GM19395 (cell line): ENCODE measurements around the gene KRT13.
"Not testable (repeated sequence)": the region's sequence is repeated elsewhere in the genome, so short reads cannot be mapped to it uniquely, and the experiment has no call there.

Source experiments
- ATAC-seq: cut with Tn5 transposase; IDR thresholded peaks from one replicate; pipeline ENCODE4 v1.9.1; 2021; ENCODE audit warnings: mild to moderate bottlenecking, moderate library complexity; ENCODE audit not compliant: unreplicated experiment

Gene KRT13

DNA sequence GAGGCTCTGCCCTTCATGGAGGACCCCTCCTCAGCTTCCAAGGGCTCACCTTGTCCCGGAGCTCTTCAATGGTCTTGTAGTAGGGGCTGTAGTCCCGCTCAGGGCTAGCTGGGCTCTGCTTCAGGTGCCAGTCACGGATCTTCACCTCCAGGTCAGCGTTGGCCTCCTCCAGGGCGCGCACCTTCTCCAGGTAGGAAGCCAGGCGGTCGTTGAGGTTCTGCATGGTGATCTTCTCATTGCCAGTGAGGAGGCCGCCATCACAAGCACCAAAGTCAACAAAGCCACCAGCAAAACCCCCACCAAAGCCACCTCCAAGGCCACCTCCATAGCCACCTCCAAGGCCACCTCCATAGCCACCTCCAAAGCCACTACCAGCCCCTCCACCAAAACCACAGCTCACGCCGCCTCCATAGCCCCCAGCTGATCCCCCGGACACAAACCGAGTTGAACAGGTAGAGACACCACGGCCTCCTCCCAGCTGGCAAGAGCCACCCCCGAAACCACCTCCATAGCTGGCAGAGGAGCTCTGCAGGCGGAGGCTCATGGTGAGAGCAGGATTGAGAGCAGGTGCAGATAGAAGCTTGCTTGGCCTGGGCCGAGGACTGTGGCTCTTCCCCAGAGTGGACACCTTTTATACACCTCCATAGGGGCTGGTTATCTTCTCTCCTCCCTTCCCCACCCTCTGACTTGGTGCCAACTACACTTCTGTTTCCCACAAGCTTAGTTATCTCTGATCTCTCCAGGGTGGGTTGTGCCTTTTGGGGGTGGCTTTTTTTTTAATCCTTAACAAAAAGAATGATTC, at the start of gene KRT13:
TSS of gene KRT13 (minus strand) at position 606 of the 802 bp plus-strand sequence. CDS start at position 544, 62 bp downstream.
- no peak for ATAC-seq

DNA sequence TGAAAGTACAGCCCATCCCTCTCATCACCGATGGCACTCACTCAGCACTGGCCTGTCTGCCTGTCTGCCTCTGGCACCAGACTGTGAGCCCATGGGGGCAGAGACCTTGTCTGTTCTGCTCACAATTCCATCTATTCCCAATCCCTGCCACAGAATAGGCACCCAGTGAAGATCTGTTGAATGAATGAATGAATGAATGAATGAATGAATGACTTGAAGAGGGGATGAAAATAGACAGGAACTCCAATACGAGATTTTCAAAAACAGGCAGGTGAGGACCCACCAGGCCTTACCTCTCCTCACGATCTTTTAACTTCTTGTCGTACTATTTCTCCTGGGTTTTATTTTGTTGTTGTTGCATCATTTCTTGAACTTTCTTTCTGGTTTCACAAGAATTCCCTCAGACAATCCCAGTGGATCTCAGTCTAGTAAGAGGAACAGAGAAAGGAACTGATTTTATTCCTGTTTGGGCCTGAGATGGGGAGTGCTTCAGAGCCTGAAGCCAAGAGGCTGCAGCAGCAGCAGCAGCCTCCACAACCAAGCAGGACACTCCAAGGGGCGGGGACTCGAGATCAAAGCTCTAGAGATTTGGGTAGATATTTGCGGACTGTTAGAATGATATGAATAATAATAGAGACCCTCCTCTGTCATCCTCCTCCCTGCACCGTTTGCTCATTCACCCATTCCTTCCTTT, 48.7 kb upstream of the KRT13 start:
- no peak for ATAC-seq

DNA sequence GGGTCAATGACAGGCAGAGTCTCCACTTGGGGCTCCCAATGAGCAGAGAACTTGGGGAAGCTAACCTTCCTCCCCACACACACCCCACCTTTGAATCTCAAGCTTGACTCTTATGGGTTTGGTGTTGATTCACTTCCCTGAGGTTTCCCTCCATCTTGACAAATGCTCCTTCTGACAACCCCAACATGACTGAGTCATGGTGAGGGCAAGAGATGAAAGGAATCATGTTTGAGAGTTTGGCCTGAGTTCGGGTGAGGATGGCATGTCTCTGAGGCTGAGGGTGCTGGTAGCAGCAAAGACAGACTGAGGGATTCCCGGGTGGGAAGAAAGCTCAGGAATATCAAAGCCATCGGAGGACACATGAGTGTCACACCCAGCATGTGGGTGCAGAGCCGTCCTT, 47.8 kb upstream of the KRT13 start:
- no peak for ATAC-seq

DNA sequence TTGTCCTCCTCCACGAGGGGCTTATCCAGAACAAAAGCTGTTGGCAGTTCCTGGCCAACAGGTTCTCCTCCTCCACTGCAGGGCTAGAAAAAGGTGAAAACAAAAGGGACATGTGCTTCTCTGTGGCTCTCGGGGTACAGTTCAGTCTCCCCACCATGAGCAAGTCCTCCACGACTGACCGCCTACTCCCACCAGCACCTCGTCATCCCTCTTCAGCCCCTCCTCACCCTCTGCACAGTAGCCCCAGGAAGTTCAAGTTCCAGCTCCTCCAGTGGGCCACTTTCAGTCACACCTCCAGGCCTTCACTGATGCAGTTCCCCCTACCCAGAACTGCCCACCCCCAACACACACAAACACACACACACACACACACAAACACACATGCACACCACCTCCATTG, 47.0 kb upstream of the KRT13 start:
- no peak for ATAC-seq

DNA sequence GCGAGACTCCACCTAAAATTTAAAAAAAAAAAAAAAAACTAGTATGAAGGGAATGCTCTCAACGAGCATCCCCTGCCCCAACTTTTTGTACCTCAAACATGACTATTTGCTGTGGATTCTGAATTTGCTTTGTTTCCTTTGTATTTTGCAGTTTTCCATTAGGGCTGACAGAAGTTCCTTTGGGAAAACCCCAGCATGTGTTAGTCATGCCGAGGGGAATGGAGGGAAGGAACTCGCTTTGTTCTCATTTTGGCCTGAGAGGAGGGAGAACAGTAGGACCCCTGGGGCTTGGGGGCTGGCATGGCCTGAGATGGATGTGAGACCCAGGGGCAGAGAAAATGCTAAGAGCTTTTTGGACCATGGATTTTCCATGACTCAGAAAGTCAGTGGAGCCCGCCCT, 46.0 kb upstream of the KRT13 start:
- no peak for ATAC-seq

DNA sequence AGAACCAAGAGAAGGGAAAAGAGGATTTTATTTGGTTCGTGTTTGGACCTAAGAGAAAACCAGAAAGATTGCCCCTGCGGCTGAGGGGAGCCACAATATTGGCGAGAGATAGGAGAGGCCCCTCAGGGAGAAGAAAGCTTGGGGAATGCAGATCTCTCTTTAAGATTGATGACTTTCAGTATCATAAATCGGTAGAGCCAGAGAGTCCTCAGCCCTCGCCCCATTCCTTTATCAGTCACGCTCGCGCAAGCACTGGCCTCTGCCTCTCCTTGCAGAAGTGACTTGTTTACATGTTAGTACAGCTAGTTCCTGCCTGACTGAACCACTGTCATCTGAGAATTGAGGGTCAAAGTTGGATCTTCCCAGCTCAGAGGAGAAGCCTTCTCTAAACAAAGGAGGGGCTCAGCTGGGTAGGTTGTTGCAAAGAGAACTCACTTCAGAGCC, 44.2 kb upstream of the KRT13 start:
- no peak for ATAC-seq

DNA sequence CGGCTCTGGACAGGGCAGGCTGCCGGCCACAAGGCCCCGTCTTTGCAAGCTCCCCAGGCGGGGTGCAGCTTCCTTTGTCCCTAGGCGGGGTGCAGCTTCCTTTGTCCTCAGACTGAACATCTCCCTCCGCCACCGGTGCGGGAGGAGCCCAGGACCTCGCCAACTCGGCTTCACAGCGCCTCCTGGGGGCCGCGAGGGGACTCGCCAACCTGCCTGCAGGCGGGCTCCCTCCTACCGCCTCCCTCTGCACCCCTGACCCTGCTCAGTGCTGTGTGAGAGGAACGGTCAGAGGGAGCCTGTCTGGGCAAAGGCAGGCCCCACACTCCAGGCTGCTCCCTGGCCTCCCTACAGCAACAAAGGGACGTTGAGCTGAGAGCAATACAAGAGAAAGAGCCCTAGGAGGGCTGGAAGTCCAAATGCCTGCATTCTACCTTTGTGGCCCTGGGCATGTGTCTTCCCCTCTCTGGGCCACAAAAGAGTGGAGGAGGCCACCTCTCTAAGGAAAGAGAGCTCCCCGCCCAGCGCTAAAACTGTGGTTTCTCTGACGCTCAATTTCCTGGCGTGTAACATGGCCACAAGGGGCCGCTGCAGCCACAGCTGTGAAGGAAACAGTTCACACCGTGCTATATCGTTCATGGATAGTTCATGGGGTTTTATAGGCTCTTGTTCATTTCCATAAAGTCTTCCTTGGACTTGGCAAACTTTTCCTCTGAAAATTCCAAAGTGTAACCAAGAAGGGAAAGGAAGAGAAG, 43.6 kb upstream of the KRT13 start:
- ATAC-seq, result no peak

DNA sequence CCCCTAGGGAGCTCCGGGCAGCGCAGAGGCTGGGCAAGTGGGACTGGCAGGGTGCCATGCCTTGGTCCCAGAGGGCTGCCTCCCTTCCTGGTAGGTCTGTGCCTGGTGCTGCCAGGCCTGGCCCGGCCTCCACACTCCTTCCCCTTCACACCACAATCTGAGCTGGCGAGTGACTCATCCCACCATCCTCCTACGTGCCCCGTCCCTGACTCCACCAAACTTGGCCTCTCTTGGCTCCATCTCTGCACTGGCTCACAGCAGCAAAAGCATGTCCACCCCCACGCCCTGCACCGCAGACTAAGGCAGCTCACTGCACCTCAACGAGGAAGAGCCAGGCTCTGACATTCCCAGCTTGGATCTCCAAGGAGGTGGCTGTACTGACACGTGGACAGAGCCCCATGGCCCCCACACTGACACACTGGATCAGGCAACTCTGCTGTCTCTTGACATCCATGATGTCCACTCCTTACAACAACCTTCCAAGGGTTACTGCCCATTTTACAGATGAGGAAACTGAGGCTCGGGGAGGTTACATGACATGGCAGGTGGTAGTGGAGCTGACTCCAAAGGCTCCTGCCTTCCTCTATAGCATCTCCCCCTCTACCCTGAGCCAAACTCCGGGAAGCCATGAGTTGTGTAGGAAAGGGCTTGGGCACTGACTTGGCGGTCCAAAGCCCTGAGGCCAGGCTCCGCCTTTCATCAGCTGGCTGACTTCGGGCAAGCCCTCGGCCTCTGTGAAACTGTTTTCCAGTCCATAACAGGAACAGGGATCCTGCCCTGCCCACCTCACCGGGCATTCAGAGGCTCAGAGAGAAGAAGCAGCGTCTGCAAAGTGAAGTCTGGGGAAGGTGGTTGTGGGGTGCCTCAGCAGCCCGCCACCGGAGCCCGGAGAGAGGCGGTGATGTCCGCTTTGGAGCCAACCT, 42.8 kb upstream of the KRT13 start:
- ATAC-seq, result no peak

DNA sequence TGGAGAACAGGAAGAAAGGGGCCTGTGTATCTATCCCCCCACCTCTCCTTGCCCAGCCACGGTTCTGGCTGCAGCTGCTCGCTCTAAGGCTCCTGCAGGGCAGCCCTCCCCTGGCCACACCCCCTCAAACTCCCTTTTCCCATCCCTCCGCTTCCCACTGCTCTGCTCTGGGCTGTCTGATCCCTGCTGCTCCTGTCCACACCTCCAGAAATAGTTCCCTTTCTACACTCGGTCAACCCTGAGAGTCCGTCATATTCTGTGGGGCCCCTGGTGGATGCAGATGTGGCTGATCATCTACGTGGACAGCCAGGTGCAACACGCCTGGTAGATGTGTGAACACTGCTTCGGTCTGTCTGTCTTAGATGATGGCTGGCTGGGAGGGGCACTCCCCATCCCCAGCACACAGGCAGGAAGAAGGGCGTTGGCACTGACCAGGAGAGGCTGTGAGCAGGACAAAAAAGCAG, 42.0 kb upstream of the KRT13 start:
- no peak for ATAC-seq

DNA sequence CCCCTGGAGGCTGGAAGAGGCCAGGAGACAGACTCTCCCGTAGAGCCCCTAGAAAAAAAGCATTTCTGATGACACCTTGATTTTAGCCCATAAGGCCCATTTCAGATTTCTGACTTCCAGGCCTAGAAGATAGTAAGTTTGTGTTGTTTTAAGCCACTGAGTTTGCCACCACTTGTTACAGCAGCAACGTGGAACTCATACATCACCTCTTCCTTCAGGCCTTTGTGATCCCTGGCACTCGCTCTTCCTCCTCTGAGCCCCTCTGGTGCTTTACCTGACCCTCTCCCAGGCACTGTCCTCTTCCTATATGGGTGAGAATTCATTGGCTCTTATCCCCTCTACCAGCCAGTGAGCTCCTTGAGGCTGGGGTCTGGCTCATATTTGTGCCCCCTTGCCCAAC, 41.4 kb upstream of the KRT13 start:
- ATAC-seq, result no peak

DNA sequence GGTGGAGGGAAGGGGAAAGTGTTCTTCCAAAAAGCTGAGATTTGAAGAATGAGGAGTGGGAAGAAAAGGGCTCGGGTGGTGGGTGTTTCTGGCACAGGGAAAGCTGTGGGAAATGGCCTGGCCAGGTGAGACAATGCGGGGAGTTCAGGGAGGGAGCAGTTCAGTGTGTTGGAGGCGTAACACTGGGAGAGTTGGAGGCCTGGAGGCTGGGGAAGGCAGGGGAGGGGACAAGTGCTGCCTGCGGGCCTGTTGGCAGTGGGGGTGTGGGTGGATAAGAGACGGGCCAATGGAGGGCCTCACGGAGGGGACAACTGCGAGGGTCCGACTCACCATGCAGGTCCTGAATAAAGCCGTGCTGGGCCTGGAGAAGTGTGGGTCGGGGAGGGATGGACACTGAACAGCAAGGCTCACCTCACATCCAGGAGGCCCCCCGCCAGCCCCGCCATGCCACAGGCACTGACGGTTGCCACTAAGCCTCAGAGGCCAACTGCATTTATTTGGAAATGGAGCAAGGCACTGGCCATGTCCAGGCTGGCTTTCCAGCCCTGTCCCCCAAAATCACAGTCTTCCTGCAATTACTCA, 40.5 kb upstream of the KRT13 start:
- no peak for ATAC-seq

DNA sequence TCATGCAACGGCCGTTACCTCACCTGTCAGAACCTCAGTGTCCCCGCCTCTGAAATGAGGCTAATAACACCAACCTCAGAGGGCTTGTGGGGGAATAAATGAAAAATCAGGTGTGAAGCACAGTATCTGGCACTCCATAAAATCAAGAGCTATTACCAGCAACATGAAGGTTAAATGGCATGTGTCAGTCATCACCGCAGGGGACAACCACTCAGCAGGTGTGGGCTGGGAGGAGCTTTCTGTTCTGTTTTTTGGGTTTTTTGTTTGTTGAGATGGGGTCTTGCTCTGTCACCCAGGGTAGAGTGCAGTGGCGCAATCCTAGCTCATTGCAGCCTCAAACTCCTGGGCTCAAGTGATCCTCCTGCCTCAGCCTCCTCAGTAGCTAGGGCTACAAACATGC, 39.5 kb upstream of the KRT13 start:
- no peak for ATAC-seq

DNA sequence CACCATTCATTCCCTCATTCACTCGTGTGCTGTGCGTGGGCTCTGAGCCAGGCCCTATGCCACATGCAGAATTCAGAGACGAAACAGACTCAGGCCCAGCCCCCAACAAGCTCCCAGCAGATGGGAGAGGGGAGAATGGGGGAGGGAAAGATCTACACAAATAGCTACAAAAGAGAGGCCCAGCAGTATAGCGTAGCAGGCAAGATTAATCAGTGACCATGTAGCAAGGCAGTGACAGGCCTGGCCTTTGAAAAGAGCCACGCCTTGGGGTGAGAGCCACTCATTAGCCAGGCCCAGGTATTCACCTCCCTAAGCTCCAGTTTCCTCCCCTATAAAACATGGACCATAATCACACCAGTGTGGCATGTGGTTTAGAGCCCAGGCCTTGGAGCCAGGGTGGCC, 39.1 kb upstream of the KRT13 start:
- no peak for ATAC-seq

DNA sequence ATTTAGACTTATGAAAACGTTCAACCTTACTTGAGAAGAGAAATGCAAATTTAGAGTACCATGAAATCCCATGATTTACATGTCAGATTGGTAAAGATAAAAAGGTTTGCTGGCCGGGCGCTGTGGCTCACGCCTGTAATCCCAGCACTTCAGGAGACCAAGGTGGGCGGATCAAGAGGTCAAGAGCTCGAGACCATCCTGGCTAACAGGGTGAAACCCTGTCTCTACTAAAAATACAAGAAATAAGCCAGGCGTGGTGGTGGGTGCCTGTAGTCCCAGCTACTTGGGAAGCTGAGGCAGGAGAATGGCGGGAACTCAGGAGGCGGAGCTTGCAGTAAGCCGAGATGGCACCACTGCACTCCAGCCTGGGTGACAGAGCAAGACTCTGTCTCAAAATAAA, 37.4 kb upstream of the KRT13 start:
- ATAC-seq, result not testable (repeated sequence)

DNA sequence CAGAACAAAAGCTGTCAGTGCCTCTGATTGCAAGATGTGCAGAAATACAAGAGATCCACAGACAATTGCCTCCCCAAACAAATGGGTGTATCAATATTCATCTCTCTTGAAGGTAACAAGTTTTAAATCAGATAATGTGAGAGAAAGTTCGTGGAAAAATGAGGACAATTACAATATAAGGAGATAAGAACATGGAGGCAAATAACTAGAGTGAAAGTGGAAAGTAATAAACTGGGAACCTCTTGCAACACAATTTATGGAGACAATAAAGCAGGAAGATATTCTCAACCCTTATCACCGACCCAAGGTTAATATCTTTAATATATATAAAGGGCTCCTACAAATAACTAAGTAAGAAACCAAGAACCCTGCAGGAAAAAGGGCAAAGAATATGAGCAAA, 36.9 kb upstream of the KRT13 start:
- ATAC-seq, result no peak

DNA sequence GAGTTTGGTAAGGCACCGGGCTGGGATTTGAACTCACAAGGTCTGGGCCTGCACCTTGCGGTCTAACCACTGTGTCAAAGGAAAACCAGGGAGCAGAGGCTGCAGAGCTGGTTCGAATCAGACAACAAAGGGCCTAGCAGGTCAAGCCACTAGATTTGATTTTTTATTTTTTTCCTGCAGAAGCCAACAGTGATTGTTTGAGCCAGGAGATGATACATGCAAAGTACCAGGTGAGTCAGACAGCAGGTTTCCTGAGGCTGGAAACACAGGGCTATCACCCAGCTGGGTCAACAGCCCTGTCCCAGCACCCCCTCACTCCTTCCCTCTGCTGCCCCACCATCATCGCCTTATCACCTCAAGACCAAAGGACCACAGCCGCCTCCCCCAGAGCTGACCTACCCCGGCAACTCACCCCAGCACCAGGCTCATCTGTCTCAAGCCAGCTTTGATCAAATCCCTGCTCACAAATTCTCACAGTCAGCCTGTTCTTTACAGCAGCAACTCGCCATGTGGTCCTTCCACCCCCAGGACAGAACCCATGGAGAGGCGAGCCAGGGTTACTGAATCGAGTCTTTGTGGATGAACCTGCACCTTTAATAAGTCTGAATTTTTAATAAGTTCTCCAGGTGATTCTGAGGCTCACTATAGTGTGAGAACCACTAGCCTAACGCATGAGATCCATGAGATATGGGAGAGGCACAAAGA, 35.7 kb upstream of the KRT13 start:
- no peak for ATAC-seq

DNA sequence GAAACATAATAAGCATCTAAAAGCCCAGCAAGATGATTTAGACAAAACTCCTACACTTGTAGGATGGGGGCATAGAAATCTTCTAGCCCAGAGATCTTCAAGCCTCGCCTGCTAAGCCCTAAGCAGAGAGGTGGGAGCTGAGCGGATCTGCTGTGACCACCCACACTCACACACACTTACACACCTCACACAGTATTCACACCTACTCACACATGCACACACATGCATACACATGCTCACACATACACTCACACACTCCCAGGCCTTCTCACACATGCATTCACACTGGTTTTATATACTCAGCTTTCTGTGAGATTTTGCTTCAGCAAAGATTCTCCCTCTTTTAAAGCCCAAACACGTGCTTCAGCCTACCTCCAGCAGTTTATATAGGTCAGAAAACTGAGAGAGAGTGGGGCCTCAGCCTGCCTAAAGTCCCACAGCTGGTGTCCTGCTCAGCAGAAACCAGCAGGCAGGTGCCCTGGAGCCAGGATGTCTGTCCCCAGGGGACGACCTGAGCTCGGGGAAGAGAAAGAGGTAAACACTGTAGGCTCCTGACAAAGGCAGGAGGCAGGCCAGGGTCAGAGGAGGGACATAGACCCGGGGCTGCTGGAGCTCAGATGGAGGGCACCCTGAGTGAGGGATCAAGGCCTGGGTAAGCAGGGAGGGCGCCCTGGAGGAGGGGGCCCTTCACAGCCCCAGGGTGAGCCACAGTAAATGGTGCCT, 34.7 kb upstream of the KRT13 start:
- no peak for ATAC-seq

DNA sequence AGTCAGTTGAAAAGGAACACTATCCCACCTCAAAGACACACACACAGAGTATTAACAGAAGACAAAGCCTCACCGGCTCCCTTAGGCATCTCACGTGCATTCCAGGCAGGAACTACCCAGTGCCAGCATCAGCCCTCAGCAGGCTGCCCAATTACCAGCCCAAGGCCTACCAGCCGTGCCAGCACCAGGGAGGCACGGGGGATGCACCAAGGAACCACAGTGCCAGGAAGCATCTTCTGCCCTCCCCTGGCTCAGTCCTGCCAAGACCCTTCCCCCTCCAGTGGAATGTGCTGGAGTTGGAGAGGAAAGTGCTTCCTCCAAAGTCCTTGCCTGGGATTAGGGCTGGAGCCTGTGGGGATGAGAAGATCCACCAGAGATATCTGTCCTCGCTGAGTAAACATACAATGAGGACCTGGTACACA, 33.7 kb upstream of the KRT13 start:
- no peak for ATAC-seq

DNA sequence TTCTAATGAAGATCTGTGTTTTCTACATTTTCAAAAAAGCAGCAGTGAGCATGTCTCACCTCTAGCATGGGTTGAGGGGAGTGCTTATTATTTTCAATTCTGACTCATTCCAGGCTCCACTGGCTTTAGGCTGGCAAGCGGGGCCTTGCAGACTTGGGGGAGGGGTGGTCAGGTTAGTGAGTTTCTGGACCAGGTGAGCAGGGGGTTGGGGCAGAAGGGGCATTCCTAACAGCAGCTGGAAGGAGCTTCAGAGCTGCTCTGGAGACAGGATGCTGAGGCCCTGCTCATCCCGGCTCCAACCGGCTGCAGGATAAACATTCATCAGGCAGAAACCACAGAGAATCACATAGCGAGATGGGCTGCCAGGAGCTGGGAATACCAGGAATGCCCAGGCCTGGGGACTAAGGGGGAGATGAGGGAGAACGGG, 33.2 kb upstream of the KRT13 start:
- ATAC-seq, result no peak
